ENCODE measurements around the gene IL4I1.

DNA sequence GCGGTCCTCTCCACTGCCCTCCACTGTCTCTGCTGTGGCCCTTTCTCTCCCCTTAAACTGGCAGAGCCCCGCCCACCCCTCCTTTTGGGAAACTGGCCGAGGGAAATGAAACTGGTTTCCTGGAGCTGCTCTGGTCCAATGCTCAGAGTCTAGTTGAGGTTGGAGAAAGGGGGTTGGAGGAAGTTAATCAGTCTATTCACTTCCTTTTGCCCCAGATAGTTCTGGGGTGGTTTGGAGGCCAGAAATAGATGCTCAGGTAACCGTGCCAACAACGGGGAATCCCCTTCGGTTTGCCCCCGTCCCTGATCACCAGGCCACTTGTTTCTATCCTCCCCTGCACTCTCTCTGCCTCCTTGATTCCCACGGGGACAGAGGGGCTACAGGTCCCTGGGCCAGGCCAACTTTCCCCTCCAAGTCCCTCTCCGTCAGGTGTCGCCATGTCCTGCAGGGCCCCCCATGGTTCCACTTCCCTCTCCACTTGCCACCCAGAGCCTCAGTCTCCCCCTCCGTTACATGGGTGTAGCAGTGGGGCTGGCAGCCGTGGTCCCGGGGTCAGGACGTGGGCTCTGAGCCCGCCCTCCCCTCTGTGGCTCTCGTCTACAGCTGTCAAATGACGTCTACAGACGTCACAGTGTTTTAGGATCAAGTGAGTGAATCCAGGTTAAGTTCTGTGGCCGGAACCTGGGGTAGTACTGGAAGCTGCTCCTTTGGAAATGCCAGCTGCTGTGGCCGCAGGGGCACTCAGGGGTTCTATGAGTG, at the start of gene IL4I1:
- TF ChIP-seq EZH2phosphoT487 (IDR thresholded peaks at IDR 0.05; ENCODE audit: insufficient read depth, low read depth): no peak
- no peak for TF ChIP-seq EZH2 (IDR thresholded peaks at IDR 0.05; ENCODE audit: insufficient read depth, poor library complexity, severe bottlenecking)
